ENCODE data around the gene CWF19L1.

DNA sequence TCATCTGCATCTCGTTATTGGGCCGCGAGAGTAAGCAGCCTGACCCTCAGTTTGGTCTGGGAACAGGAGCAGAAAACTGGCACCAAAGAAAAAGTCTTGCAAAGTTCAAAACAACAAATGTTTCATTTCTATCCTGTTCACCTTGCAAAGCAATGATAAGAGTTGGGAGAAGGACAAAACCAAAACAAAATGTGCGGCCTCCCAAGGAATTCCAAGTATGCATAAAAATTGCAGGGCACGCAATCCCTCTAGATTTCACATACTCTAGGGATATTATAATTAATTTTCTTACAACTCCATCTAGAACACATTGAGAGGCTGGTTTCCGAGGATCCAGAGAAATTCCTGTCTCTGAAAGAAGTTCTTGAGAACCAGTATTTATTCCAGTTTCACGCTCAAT lies 58.1 kb downstream of the CWF19L1 start:
- TF ChIP-seq CTCF (IDR thresholded peaks at IDR 0.05), result no peak
- no peak for TF ChIP-seq POLR2A (IDR thresholded peaks at IDR 0.05)

Data from testis (tissue), 2 donors.